GM19043 (cell line): ENCODE data around the gene SPON1.
A peak's percentile ranks its signal among the peaks of the same experiment; 100 is the strongest.

ENCODE experiments used
- ATAC-seq: cut with Tn5 transposase; IDR thresholded peaks from one replicate; pipeline ENCODE4 v1.9.1; 2021; ENCODE audit warnings: low read depth; ENCODE audit not compliant: unreplicated experiment

The SPON1 gene

GRCh38 chr11:14308114-14308896 lies 345.8 kb downstream of the SPON1 start:
- peak; percentile 39 for ATAC-seq

- ATAC-seq: peak; percentile 32
Observed at GRCh38 chr11:14308897-14309387, 346.4 kb downstream of the SPON1 start.

GRCh38 chr11:14309425-14310192 lies 347.1 kb downstream of the SPON1 start:
- ATAC-seq: no peak

DNA sequence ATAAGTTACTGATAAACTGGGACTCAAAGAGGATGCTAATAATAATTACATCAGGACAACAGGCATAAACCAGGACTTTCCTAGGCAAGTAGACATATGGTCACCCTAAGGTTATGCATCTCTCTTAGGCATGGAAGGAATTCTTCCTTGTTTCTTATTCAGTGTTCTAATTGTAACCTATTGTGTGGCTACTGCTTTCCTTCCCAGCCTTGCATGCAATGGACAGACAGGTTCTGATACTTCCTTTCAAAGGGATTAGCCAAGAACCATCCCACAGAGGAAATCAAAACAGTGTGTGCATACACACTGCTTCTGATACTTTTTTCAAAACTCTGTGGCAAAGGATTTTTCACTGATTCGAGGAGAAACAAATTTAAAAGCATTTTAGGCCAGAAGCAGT lies 348.2 kb downstream of the SPON1 start:
- ATAC-seq: no peak

GRCh38 chr11:14312736-14313438 lies 350.4 kb downstream of the SPON1 start:
- no peak for ATAC-seq

- ATAC-seq: no peak
Observed at GRCh38 chr11:14314127-14314526, 351.6 kb downstream of the SPON1 start.

- no peak for ATAC-seq
Observed at GRCh38 chr11:14315130-14315529, 352.6 kb downstream of the SPON1 start.
